Astrocyte (in vitro differentiated cells and primary cell): ENCODE results near the gene FXYD4.
"Not testable (repeated sequence)": the region's sequence is repeated elsewhere in the genome, so short reads cannot be mapped to it uniquely, and the experiment has no call there.

Experiments
- CTCF ChIP-seq: IDR thresholded peaks from 2 replicates; pipeline ENCODE4 v1.5.1; 2011; ENCODE audit warnings: low read depth, mild to moderate bottlenecking, inconsistent platforms, low read length, moderate library complexity; ENCODE audit not compliant: insufficient read depth
- EZH2 ChIP-seq: IDR thresholded peaks from 2 replicates; pipeline ENCODE4 v1.6.1; 2012; ENCODE audit warnings: mild to moderate bottlenecking, low read length, inconsistent platforms; ENCODE audit not compliant: insufficient read depth

DNA sequence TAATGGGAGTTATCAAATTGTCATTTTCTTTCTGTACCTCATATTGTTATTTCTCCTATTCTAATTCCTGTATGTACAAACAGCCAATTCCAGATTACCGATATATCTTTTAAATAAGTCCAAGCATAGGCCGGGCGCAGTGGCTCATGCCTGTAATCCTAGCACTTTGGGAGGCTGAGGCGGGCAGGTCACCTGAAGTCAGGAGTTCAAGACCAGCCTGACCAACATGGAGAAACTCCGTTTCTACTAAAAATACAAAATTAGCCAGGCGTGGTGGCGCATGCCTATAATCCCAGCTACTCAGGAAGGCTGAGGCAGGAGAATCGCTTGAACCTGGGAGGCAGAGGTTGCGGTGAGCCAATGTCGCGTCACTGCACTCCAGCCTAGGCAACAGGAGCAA, 21.8 kb downstream of the FXYD4 start:
- not testable (repeated sequence) for TF ChIP-seq CTCF, EZH2
